ENCODE results near the gene VPS45. TPM values are rescaled to one million over a fixed set of nuclear protein-coding genes. Genes with fewer than 3 reads are reported as not detected.

Gene VPS45
- total and polyA plus RNA-seq, 2 of the 4 experiments (the other 2 are of a cell fraction) = 32.4 to 33.3 TPM

GRCh38 chr1:150072959-150073358, 5.4 kb downstream of the VPS45 start:
- H3K14ac ChIP-seq (replicated peaks; ENCODE audit: low read depth, low read length) = no peak overlapping the region
- H4K8ac ChIP-seq (ENCODE audit: low read depth in 2 of 2, low read length in 2 of 2) = no peak overlapping the region
- in situ Hi-C loops (cut with MboI; ENCODE audit: low sequenced_read_pairs) (loop anchor here (5.0 kb wide), 1 partner anchor 94 kb away; no protein-coding TSS in a partner anchor), intact Hi-C loops (cut with micrococcal nuclease) (loop anchor here (1.0 to 5.0 kb wide), 2 partner anchors 96 to 149 kb away; no protein-coding TSS in a partner anchor), dilution Hi-C loops (cut with HindIII; ENCODE audit: low sequenced_read_pairs, unreplicated experiment) (no loop called here)
- no peak overlapping the region for H3K9ac ChIP-seq (ENCODE audit: low read depth, low read length)
- H4K5ac ChIP-seq (ENCODE audit: low read depth, low read length) = no peak overlapping the region
- no peaks in the 10 kb centered on the region for H3K9me3 ChIP-seq (ENCODE audit: control insufficient read depth, insufficient read depth, low read length)
- no peak overlapping the region for H2BK120ac ChIP-seq (ENCODE audit: low read depth, low read length)
- no peak overlapping the region for H3K4me3 ChIP-seq (ENCODE audit: insufficient read depth, low read depth, low read length)
- no peak overlapping the region for H2AK9ac ChIP-seq (replicated peaks; ENCODE audit: low read depth, low read length, poor library complexity)
- TF ChIP-seq CTCF (conservative IDR thresholded peaks at IDR 0.05; ENCODE audit: low read depth, low read length) = peak; percentile 64
- TF ChIP-seq RFX5 (IDR thresholded peaks at IDR 0.05; ENCODE audit: low read depth, low read length) = no peak
- peak; percentile 73 for TF ChIP-seq SMC3 (IDR thresholded peaks at IDR 0.05; ENCODE audit: low read depth, low read length)
- peak; percentile 59 for TF ChIP-seq RAD21 (IDR thresholded peaks at IDR 0.05; ENCODE audit: low read length)
- TF ChIP-seq ELK1 (IDR thresholded peaks at IDR 0.05; ENCODE audit: borderline replicate concordance, low read depth, low read length) = no peak
- no peak overlapping the region for H3K23ac ChIP-seq (ENCODE audit: low read depth, low read length)
- H3K4ac ChIP-seq (ENCODE audit: low read depth, low read length) = no peak overlapping the region
- H3K27ac ChIP-seq (ENCODE audit: insufficient read depth, low read length) = no peak overlapping the region
- no CpG with 5 or more reads among the region's 3 CpGs for WGBS, 2 experiments (ENCODE audit: extremely low coverage in 2 of 2, insufficient read length in 1 of 2)
- no TSS peak for BruUV-seq (replicated peaks)
- no peak overlapping the region for H4K91ac ChIP-seq (ENCODE audit: insufficient read depth, low read depth, low read length)
- H3K9me1 ChIP-seq (ENCODE audit: insufficient read depth, low read length) = no peaks in the 10 kb centered on the region
- H3K36me3 ChIP-seq (ENCODE audit: control insufficient read depth, insufficient read depth, low read length) = peaks cover 8% of the 10 kb centered on the region
- H2AK5ac ChIP-seq (ENCODE audit: low read depth, low read length) = no peak overlapping the region
- H2BK20ac ChIP-seq (ENCODE audit: low read depth, low read length) = no peak overlapping the region
- ChIA-PET POLR2A (ENCODE audit: unreplicated experiment) (no interaction called here), CTCF (interaction anchor here (0.6 to 1.9 kb wide), 10 partner anchors 89 to 117 kb away, joined by 3 to 9 read pairs (median 4); no protein-coding TSS in a partner anchor)
- H2BK15ac ChIP-seq (ENCODE audit: low read depth, low read length) = no peak overlapping the region
- H3K79me1 ChIP-seq (ENCODE audit: low read depth in 1 of 2, low read length in 2 of 2) = peaks cover 12 to 24% of the 10 kb centered on the region in 2 experiments
- peak; percentile 55 for DNase-seq
- no peaks in the 10 kb centered on the region for H3K27me3 ChIP-seq (ENCODE audit: control insufficient read depth, insufficient read depth, low read length)
- peak; percentile 72 for ATAC-seq (ENCODE audit: low read depth)
- H3K18ac ChIP-seq (ENCODE audit: low read depth, low read length) = no peak overlapping the region
- H2BK5ac ChIP-seq (ENCODE audit: low read depth, low read length, poor library complexity, severe bottlenecking) = no peak overlapping the region
- no peak overlapping the region for H3K56ac ChIP-seq (ENCODE audit: extremely low read depth, insufficient read depth, low read length)
- no peaks in the 10 kb centered on the region for H3K4me1 ChIP-seq (ENCODE audit: control insufficient read depth, insufficient read depth, low read length)
- H3K4me2 ChIP-seq (ENCODE audit: low read depth, low read length) = no peak overlapping the region
- no peak overlapping the region for H2AFZ ChIP-seq (replicated peaks; ENCODE audit: low read length, poor library complexity)
- H4K20me1 ChIP-seq (ENCODE audit: insufficient read depth, low read length) = no peaks in the 10 kb centered on the region
